Lung (tissue), 12 donors: ENCODE results near the gene ZNF827. TPM values are rescaled to one million over a fixed set of nuclear protein-coding genes. Genes with fewer than 3 reads are reported as not detected.

Experiments used
- ATAC-seq: fragments of 200-7000 bp; cut with Tn5 transposase; one replicate; pipeline ENCODE4 v1.9.1; 2020; ENCODE audit warnings: moderate number of reproducible peaks; ENCODE audit not compliant: insufficient read depth, low FRiP score
- DNase-seq, 3 donors: peaks; one replicate each; pipeline ENCODE4 v3.0.0-alpha.2; 2013 to 2017
- H3K27ac ChIP-seq, 2 donors: one replicate each; pipeline ENCODE4 v1.5.1; 2013; ENCODE audit warnings: mild to moderate bottlenecking in 2 of 2, moderate library complexity in 2 of 2, control low read depth in 1 of 2, inconsistent platforms in 1 of 2, low read depth in 1 of 2, low read length in 1 of 2
- H3K27me3 ChIP-seq, 3 donors: one replicate each; pipeline ENCODE4 v1.5.1; 2013; ENCODE audit warnings: low read length in 2 of 3; ENCODE audit not compliant: control insufficient read depth in 3 of 3, insufficient read depth in 3 of 3
- H3K36me3 ChIP-seq, 4 donors: one replicate each; pipeline ENCODE4 v1.5.1; 2013; ENCODE audit warnings: low read length in 4 of 4, mild to moderate bottlenecking in 1 of 4, moderate library complexity in 1 of 4; ENCODE audit not compliant: control insufficient read depth in 4 of 4, insufficient read depth in 4 of 4
- H3K4me1 ChIP-seq, 5 donors: one replicate each; pipeline ENCODE4 v1.5.1; 2013; ENCODE audit warnings: low read length in 5 of 5, mild to moderate bottlenecking in 2 of 5, moderate library complexity in 1 of 5; ENCODE audit not compliant: control insufficient read depth in 5 of 5, insufficient read depth in 5 of 5
- H3K4me3 ChIP-seq: one replicate; pipeline ENCODE4 v1.5.1; 2013; ENCODE audit warnings: mild to moderate bottlenecking, control low read depth, moderate library complexity
- H3K9ac ChIP-seq, 2 donors: one replicate each; pipeline ENCODE4 v1.5.1; 2013; ENCODE audit warnings: low read length in 2 of 2, control low read depth in 1 of 2; ENCODE audit not compliant: insufficient read depth in 1 of 2
- H3K9me3 ChIP-seq, 4 donors: one replicate each; pipeline ENCODE4 v1.5.1; 2013; ENCODE audit warnings: low read length in 3 of 4, mild to moderate bottlenecking in 1 of 4, moderate library complexity in 1 of 4; ENCODE audit not compliant: control insufficient read depth in 4 of 4, insufficient read depth in 3 of 4
- CTCF ChIP-seq: IDR thresholded peaks from 2 replicates; pipeline ENCODE4 v1.5.1; 2012; ENCODE audit warnings: mild to moderate bottlenecking; ENCODE audit errors: control extremely low read depth, extremely low read depth
- WGBS, 2 donors: extraction: QIAGEN DNeasy Blood & Tissue Kit; methylation state at CpG; one replicate each; pipeline ENCODE4 v1.1.7; 2013; 5-methylcytosine and 5-hydroxymethylcytosine counted together
- polyA plus RNA-seq, 2 donors: library from polyadenylated mRNA; stranded (reverse); fragments of 200-250 nt; gene quantifications; one replicate each; pipeline ENCODE4 v1.2.1, GENCODE V29; 2013
- total RNA-seq, 2 donors: library from RNA; depleted of rRNA in 1 of 2; stranded (reverse); fragments of >200 nt in 1 of 2; gene quantifications; one replicate each; pipeline ENCODE4 v1.2.1, GENCODE V29; 2014 to 2021
- donor health status: control.
- donor health status: control.
- donor health status: Bipolar disorder and iron deficiency.
- donor health status: healthy.
- donor health status: DM: yes; HTN: yes; CAD: no.

The ZNF827 gene
- total and polyA plus RNA-seq, 4 donors: 2.7 to 27.4 (median 8.2) TPM

- DNase-seq (no peak), ATAC-seq (no peak)
- H3K9ac ChIP-seq: no peak overlapping the region
- no peak overlapping the region for H3K27ac ChIP-seq
- H3K4me3 ChIP-seq: no peak overlapping the region
- H3K27me3 ChIP-seq: no peaks in the 10 kb centered on the region
- TF ChIP-seq CTCF: no peak
- no peaks in the 10 kb centered on the region for H3K9me3 ChIP-seq
- peaks cover 0 to 30% (median 10%) of the 10 kb centered on the region in 5 donors for H3K4me1 ChIP-seq
- 93 to 97% methylated on average over 2 of the region's 2 CpGs for WGBS, 2 donors
- no peaks in the 10 kb centered on the region for H3K36me3 ChIP-seq
Observed at GRCh38 chr4:145931403-145931802, 7.2 kb downstream of the ZNF827 start.

- Histone ChIP-seq H3K9me3 (no peaks in the 10 kb centered on the region), H3K9ac (no peak overlapping the region), H3K4me3 (no peak overlapping the region), H3K27me3 (no peaks in the 10 kb centered on the region), H3K4me1 (peaks cover 0 to 27% (median 10%) of the 10 kb centered on the region in 5 donors), H3K36me3 (no peaks in the 10 kb centered on the region), H3K27ac (no peak overlapping the region)
- TF ChIP-seq CTCF: no peak
- WGBS, 2 donors: 93 to 95% methylated on average over 8 of the region's 8 CpGs
- ATAC-seq (no peak), DNase-seq (peak in 1 of 3 donors; percentile 38)
Observed at GRCh38 chr4:145930592-145930991, 8.0 kb downstream of the ZNF827 start.

GRCh38 chr4:145929415-145930178 is 9.0 kb downstream of the ZNF827 start:
- ATAC-seq (no peak), DNase-seq (no peak)
- no peak for TF ChIP-seq CTCF
- Histone ChIP-seq H3K9me3 (no peaks in the 10 kb centered on the region), H3K36me3 (no peaks in the 10 kb centered on the region), H3K27ac (peak overlapping the region in 1 of 2 donors; percentile 60), H3K27me3 (no peaks in the 10 kb centered on the region), H3K4me3 (no peak overlapping the region), H3K4me1 (peaks cover 0 to 18% (median 7%) of the 10 kb centered on the region in 5 donors), H3K9ac (no peak overlapping the region)
- 79 to 91% methylated on average over 2 of the region's 2 CpGs for WGBS, 2 donors
